HG02763 (cell line): Measurements from ENCODE around the gene PSME2.

ENCODE experiments used
- ATAC-seq: cut with Tn5 transposase; IDR thresholded peaks from one replicate; pipeline ENCODE4 v1.9.1; 2021; ENCODE audit warnings: mild to moderate bottlenecking, moderate library complexity; ENCODE audit not compliant: unreplicated experiment

PSME2 gene

DNA sequence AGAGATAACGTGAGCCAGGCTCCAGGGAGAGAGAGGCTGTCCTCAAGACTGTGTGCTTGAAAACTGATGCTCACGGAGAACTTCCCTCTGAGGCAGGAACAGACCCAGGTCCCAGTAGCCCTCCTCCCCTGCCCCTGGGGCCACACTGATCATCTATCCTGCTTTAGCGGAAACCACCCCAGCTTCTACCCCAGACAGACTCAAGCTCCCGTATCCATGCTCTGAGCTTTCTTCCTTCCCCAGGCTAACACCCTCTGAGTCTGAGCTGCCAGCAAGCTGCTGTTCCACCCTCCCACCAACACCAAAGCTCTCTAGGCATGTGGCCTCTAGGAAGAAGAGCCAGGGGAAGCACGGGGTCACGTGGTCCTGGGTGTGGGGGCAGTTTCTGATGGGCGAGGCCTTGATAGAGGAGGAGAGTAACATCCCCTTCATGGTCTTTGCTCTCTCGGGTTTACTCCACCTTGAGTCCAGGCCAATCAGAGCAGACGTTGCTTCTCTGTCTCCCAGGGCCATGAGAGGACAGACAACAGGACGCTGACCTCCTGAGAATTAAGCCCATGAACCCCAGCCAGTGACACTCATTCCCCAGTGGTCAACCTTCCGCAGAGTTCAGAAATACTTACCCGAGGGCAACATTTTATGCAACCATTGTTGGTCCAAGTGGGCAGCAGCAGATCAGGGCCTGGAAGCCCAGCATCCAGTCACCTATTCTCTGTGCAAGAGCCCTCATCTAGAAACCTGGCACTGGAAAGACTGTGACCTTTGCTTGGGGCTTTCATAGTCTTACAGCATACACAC, 50.9 kb downstream of the PSME2 start:
- peak; percentile 59 for ATAC-seq

DNA sequence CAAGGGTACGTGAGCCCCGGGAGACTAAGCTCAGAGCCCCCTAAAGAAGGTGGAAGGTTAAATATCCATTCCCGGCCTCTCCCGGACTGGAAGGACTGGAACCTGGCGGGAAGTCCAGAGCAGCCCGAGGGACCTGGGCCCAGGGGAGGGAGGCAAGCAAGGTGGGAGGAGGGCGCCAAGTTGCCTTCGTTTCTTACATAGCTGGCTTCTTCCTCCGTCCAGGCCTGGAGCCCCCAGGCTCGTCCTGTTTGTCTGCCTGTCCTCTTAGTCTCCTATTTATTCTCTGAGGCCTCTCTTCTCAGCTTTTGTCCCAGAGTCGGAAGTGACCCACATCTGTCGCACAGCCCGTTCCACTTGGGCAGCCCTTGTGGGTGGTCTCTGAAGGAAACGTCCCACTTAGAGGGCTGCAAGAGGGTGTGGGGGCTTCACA, 51.6 kb downstream of the PSME2 start:
- no peak for ATAC-seq

DNA sequence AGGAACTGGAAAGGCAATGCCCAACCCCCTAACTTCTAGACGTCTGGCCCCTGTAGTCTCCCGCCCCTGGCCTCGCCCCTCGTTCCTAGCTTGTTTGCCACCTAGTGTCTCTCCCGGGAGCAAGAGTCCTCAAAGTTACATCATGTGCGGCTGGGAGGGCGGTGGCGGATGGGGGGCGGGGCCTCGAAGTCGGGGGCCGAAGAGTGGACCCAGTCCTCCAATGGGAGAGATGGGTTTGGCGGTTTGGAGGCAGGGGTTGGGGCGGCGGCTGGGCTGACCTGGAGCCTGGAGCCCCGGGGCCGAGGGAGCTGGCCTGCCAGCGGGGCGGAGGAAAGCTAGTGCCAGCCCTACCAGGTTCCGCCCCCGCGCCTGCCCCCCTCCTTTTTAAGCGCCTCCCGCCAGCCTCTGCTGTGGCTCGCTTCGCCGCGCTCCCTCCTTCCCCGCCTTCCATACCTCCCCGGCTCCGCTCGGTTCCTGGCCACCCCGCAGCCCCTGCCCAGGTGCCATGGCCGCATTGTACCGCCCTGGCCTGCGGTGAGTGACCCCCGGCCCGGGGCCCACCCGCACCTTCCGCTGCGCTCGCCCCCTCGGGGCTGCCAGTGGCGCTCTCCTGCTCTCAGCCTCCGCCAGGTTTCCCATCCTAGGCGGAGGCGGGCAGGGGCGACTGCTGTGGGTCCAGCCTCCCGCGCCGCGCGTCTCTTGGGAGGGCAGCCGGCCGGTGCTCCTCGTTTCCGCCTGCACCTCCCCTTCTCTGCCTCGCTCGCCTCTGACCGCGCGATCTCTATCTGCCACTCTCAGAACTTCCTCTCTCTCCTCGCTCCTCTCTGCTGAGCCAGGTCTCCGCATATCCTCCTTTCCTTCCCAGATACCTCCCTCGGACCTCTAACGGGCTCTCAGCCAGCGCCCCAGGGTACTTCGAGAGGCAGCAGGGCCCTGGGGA, 52.2 kb downstream of the PSME2 start, which contains the start of gene PCK2:
PCK2 (plus strand) TSS at position 411 of the 940 bp plus-strand sequence; CDS start at position 506, 95 bp downstream.
- ATAC-seq, result peak; percentile 55
